GM19099 (cell line): ENCODE measurements around the gene RBM43.

Experiments
- POLR2A ChIP-seq: IDR thresholded peaks from 3 replicates; pipeline ENCODE4 v1.6.1; 2011; ENCODE audit warnings: low read depth; ENCODE audit not compliant: insufficient read length; ENCODE audit errors: extremely low read depth

Gene RBM43

GRCh38 chr2:151241224-151241623 is 20.4 kb downstream of the RBM43 start:
- TF ChIP-seq POLR2A = no peak

- TF ChIP-seq POLR2A = no peak
Measured at GRCh38 chr2:151240433-151240832, 21.2 kb downstream of the RBM43 start.

- no peak for TF ChIP-seq POLR2A
Measured at GRCh38 chr2:151239624-151240023, 22.0 kb downstream of the RBM43 start.

GRCh38 chr2:151238527-151239487 is 22.9 kb downstream of the RBM43 start:
- no peak for TF ChIP-seq POLR2A

- TF ChIP-seq POLR2A = no peak
Measured at GRCh38 chr2:151237422-151238025, 24.1 kb downstream of the RBM43 start.

GRCh38 chr2:151230627-151231140 is 31.0 kb downstream of the RBM43 start:
- no peak for TF ChIP-seq POLR2A

- TF ChIP-seq POLR2A = no peak
Measured at GRCh38 chr2:151228847-151229512, 32.7 kb downstream of the RBM43 start.

GRCh38 chr2:151217343-151217742 is 44.3 kb downstream of the RBM43 start:
- TF ChIP-seq POLR2A = no peak

- no peak for TF ChIP-seq POLR2A
Measured at GRCh38 chr2:151207100-151207499, 54.6 kb downstream of the RBM43 start.

GRCh38 chr2:151206446-151206968 is 55.2 kb downstream of the RBM43 start:
- no peak for TF ChIP-seq POLR2A

GRCh38 chr2:151205571-151205970 is 56.1 kb downstream of the RBM43 start:
- no peak for TF ChIP-seq POLR2A

- no peak for TF ChIP-seq POLR2A
Measured at GRCh38 chr2:151204756-151205155, 56.9 kb downstream of the RBM43 start.

- TF ChIP-seq POLR2A = no peak
Measured at GRCh38 chr2:151200844-151201243, 60.8 kb downstream of the RBM43 start.

- no peak for TF ChIP-seq POLR2A
Measured at GRCh38 chr2:151200277-151200676, 61.4 kb downstream of the RBM43 start.

- no peak for TF ChIP-seq POLR2A
Measured at GRCh38 chr2:151198645-151199044, 63.0 kb downstream of the RBM43 start.
